Activated CD4-positive, alpha-beta T cell treated with anti-CD3 and anti-CD28 coated beads, Interleukin-2, Interleukin-6, amounts not matched to agents 100 ng/mL and 50 ng/mL, durations not matched to agents 16 hours and 8 hours (primary cell): ENCODE data around the gene MTLN.
"Not testable (repeated sequence)": the region's sequence is repeated elsewhere in the genome, so short reads cannot be mapped to it uniquely, and the experiment has no call there.

Experiments used
- DNase-seq: peaks from one replicate; pipeline ENCODE4 v3.0.0-alpha.2; 2020

The MTLN gene

DNA sequence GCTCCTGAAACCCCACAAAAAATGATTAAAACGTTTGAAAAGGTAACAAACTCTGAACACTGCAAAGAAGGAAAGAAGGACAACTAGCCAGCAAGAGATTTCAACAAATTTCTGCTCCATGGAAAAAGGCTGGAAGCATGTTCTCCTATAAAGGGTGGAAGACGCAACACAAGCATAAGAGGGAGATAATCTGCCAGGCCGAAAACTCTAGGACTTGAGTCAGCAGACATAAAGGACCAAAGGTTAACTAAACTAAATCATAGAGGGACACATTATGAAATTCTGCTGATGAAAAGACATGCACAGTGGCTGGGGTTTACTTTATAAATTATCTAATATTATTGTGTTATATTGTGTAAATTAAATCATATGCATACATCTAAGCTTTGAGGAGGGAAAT is 14.3 kb downstream of the MTLN start:
- no peak for DNase-seq

DNA sequence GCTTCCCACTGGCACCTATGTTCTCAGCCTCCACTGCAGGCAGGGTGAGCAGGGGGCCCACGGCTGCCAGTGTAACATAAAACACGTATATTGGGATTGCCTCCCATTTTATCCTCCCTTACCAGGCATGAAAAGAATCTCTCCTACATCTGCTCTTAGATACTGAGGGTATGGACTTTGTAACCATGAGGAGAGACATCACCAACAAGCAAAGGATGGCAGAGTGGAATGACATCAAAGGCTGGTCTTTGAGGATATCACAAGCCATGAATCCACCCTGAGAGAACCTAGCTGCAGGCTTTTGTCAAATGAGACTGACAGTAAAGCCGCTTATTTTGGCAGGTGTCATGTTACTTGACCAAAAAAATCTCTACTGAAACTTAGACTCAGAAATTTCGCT is 14.9 kb downstream of the MTLN start:
- no peak for DNase-seq

DNA sequence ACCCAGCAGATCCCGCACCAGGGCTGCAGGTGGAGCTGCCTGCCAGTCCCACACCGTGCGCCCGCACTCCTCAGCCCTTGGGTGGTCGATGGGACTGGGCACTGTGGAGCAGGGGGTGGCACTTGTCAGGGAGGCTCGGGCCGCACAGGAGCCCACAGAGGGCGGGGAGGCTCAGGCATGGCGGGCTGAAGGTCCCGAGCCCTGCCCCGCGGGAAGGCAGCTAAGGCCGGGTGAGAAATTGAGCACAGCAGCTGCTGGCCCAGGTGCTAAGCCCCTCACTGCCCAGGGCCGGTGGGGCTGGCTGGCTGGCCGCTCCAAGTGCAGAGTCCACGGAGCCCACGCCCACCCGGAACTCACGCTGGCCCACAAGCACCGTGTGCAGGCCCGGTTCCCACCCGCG is 22.2 kb downstream of the MTLN start:
- not testable (repeated sequence) for DNase-seq

DNA sequence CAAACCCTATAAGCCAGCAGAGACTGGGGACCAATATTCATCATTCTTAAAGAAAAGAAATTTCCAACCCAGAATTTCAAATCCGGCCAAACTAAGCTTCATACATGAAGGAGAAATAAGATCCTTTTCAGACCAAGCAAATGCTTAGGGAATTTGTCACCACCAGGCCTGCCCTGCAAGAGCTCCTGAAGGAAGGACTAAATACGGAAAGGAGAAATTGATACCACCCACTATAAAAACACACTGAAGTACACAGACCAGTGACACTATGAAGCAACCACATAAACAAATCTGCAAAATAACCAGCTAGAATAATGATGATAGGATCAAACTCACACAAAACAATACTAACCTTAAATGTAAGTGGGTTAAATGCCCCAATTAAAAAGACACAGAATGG is 29.9 kb downstream of the MTLN start:
- DNase-seq = no peak

DNA sequence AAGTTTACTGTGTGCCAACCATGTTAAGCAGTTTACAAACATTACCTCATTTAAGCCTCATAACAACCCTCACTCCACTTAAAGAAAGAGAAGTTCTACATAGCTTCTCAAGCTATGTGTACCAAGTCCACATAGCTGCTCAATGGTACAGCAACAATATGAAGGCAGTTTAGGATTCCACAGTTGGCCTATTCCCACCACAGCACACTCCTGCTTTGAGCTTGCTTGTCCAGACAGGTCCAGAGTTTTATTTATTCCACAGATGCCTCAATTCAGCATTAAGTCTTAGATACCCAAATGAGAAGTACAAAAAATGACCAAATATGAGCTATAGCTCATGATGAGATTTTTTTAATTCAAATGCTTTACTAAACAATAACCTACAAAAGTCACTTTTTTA is 32.3 kb downstream of the MTLN start:
- DNase-seq = no peak

DNA sequence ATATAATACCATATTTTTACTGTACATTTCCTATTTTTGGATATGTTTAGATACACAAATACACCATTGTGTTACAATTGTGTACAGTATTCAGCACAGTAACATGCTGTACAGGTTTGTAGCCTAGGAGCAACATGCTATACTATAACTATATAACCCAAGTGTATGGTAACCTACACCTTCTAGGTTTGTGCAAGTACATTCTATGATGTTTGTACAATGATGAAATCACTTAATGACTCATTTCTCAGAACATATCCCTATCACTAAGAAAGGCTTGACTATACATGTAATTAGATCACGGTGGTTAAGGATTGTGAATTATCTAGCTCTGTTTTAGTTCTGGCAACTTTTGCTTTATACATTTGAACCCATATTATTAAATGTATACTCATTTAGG is 38.8 kb downstream of the MTLN start:
- DNase-seq = peak; percentile 15

DNA sequence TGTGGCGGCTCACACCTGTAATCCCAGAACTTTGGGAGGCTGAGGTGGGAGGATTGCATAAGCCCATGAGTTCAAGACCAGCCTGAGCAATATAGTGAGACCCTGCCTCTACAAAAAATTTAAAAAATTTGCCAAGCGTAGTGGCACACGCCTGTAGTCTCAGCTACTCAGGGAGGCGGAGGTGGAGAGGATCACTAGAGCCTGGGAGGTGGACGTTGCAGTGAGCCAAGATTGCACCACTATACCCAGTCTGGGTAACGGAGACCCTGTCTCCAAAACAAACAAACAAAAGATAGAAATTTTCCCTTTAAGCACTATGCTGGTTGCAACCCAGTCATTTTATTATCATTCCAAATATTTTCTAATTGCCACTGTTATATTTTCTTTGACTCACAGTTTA is 39.8 kb downstream of the MTLN start:
- DNase-seq = no peak

DNA sequence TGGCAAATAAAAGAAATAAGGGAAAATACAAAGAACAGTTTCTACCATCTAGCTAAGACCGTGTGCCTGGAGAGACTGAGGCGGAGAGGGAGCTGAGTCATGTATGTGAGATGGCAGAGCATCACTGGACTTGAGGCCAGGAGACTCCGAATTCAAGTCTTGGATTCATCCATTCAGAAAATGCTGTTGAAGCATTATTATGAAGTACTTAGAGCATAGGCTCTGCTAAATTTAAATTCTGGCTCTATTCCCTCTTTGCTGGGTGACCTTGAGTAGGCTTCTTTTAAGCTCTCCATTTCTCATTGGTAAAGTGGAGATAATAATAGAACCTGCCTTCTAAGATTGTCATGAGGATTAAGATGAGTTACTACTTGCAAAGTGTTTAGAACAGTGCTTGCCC is 42.2 kb downstream of the MTLN start:
- DNase-seq = no peak

DNA sequence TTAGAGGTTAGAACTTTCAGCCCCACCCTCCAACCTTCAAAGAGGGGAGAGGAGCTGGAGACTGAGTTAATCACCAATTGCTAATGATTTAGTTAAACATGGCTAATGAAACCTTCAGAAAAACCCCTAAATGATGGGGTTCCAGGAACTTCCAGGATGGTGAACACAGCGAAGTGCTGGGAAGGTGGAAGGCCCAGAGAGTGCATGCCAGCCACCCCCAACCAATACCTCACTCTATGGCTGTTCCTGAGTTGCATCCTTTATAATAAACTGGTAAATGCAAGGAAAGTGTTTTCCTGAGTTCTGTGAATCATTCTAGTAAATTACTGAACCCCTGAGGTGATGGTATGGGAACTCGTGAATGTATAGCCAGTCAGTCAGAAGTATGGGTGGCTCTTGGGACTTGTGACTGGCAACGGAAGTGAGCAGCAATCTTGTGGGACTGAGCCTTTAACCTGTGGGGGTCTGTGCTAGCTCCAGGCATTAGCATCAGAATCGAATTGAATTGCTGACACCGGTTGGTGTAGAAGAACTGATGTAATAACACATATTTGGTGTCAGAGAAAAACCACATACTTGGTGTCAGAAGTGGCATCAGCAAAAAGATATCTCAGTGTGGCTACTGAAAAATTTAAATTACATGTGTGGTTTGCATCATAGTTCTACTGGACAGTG is 44.9 kb downstream of the MTLN start:
- no peak for DNase-seq

DNA sequence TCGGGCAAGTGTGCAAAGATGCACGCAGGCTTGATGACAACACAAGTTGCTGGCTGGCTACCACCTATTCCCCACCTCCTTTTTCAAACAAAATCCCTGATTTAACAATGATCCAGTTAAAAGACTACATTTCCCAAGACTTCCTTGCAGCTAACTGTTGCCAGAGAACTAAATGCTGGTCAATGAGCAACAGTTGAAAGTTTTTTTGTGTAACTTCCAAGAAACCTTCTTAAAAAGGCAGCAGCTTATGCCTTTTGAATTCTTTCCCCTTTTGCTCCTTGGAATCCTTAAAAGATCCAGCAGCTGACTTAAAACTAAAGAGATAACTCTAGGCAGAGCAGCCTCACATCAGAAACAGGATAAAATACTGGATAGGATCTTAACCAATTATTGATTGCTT is 46.1 kb downstream of the MTLN start:
- DNase-seq = no peak
